Trophoblast cell (in vitro differentiated cells and primary cell): ENCODE results near the gene OSBPL8.
"Not testable (repeated sequence)": the region's sequence is repeated elsewhere in the genome, so short reads cannot be mapped to it uniquely, and the experiment has no call there.

Experiments
- DNase-seq, 2 donors: peaks; one replicate each; pipeline ENCODE4 v3.0.0-alpha.2; 2016
- H2AFZ ChIP-seq: 2 replicates; pipeline ENCODE4 v1.6.1; 2013; ENCODE audit warnings: low read length, moderate library complexity, mild to moderate bottlenecking; ENCODE audit not compliant: insufficient read depth, poor library complexity
- H2AK5ac ChIP-seq: 2 replicates; pipeline ENCODE4 v1.6.1; 2013; ENCODE audit warnings: mild to moderate bottlenecking, low read length
- H2BK120ac ChIP-seq: 2 replicates; pipeline ENCODE4 v1.6.1; 2013; ENCODE audit warnings: low read length, mild to moderate bottlenecking, moderate library complexity; ENCODE audit not compliant: insufficient read depth, poor library complexity
- H2BK12ac ChIP-seq: 2 replicates; pipeline ENCODE4 v1.6.1; 2013; ENCODE audit warnings: mild to moderate bottlenecking, low read length, moderate library complexity
- H2BK5ac ChIP-seq: 2 replicates; pipeline ENCODE4 v1.6.1; 2013; ENCODE audit warnings: low read length, low read depth, moderate library complexity, mild to moderate bottlenecking; ENCODE audit not compliant: poor library complexity
- H3K14ac ChIP-seq: 2 replicates; pipeline ENCODE4 v1.6.1; 2013; ENCODE audit warnings: mild to moderate bottlenecking, low read length
- H3K18ac ChIP-seq: 2 replicates; pipeline ENCODE4 v1.6.1; 2013; ENCODE audit warnings: mild to moderate bottlenecking, low read length
- H3K23ac ChIP-seq: 2 replicates; pipeline ENCODE4 v1.6.1; 2013; ENCODE audit warnings: low read length
- H3K27ac ChIP-seq: 2 replicates; pipeline ENCODE4 v1.5.1; 2013; ENCODE audit warnings: low read depth, mild to moderate bottlenecking, inconsistent platforms, low read length, moderate library complexity
- H3K27me3 ChIP-seq: 2 replicates; pipeline ENCODE4 v1.6.1; 2013; ENCODE audit warnings: inconsistent platforms, mild to moderate bottlenecking, low read length, moderate library complexity; ENCODE audit not compliant: insufficient read depth
- H3K36me3 ChIP-seq, 2 experiments: 1 replicate in 1 of 2; 2 replicates in 1 of 2; pipeline ENCODE4 v1.6.1; 2013; ENCODE audit warnings: low read length in 2 of 2, mild to moderate bottlenecking in 2 of 2, moderate library complexity in 1 of 2; ENCODE audit not compliant: insufficient read depth in 2 of 2, control insufficient read depth in 1 of 2
- H3K4ac ChIP-seq: 2 replicates; pipeline ENCODE4 v1.6.1; 2013; ENCODE audit warnings: low read depth, mild to moderate bottlenecking, low read length, moderate library complexity
- H3K4me1 ChIP-seq, 2 experiments: 1 replicate in 1 of 2; 2 replicates in 1 of 2; pipeline ENCODE4 v1.6.1; 2013; ENCODE audit warnings: low read length in 2 of 2, mild to moderate bottlenecking in 2 of 2, moderate library complexity in 1 of 2; ENCODE audit not compliant: insufficient read depth in 2 of 2, control insufficient read depth in 1 of 2
- H3K4me2 ChIP-seq: 2 replicates; pipeline ENCODE4 v1.6.1; 2013; ENCODE audit warnings: inconsistent platforms, mild to moderate bottlenecking, low read length, moderate library complexity
- H3K4me3 ChIP-seq: 2 replicates; pipeline ENCODE4 v1.5.1; 2013; ENCODE audit warnings: mild to moderate bottlenecking, low read depth, low read length, inconsistent platforms
- H3K79me1 ChIP-seq: one replicate; pipeline ENCODE4 v1.6.1; 2013; ENCODE audit warnings: low read length
- H3K79me2 ChIP-seq: 2 replicates; pipeline ENCODE4 v1.6.1; 2013; ENCODE audit warnings: low read length, mild to moderate bottlenecking; ENCODE audit not compliant: control insufficient read depth, insufficient read depth, poor library complexity
- H3K9ac ChIP-seq: 2 replicates; pipeline ENCODE4 v1.6.1; 2013; ENCODE audit warnings: mild to moderate bottlenecking, low read length
- H3K9me3 ChIP-seq: 2 replicates; pipeline ENCODE4 v1.6.1; 2013; ENCODE audit warnings: low read depth, mild to moderate bottlenecking, control low read depth, inconsistent platforms, low read length; ENCODE audit not compliant: insufficient read depth
- H4K12ac ChIP-seq: 2 replicates; pipeline ENCODE4 v1.6.1; 2013; ENCODE audit warnings: low read depth, mild to moderate bottlenecking, low read length, moderate library complexity
- H4K8ac ChIP-seq: 2 replicates; pipeline ENCODE4 v1.6.1; 2013; ENCODE audit warnings: low read depth, mild to moderate bottlenecking, low read length, moderate library complexity
- H4K91ac ChIP-seq: one replicate; pipeline ENCODE4 v1.6.1; 2013; ENCODE audit warnings: low read depth, mild to moderate bottlenecking, low read length, moderate library complexity
- WGBS: extraction: QIAGEN DNeasy Blood & Tissue Kit; methylation state at CpG from one replicate; pipeline ENCODE4 v1.1.7; 2013; ENCODE audit warnings: missing lambda C conversion rate; ENCODE audit not compliant: insufficient read length, insufficient coverage; ENCODE audit errors: extremely low coverage; 5-methylcytosine and 5-hydroxymethylcytosine counted together

The OSBPL8 gene

GRCh38 chr12:76379261-76379660, 180.3 kb downstream of the OSBPL8 start:
- no peak overlapping the region for H2BK5ac ChIP-seq
- no peak overlapping the region for H2AK5ac ChIP-seq
- no peak overlapping the region for H2BK120ac ChIP-seq
- H4K8ac ChIP-seq, result no peak overlapping the region
- H3K79me1 ChIP-seq, result no peaks in the 10 kb centered on the region
- WGBS, result no CpG with 5 or more reads among the region's 1 CpG
- no peak overlapping the region for H4K12ac ChIP-seq
- no peak overlapping the region for H3K18ac ChIP-seq
- no peak overlapping the region for H3K23ac ChIP-seq
- no peak overlapping the region for H4K91ac ChIP-seq
- H3K79me2 ChIP-seq, result no peaks in the 10 kb centered on the region
- H3K27ac ChIP-seq, result no peak overlapping the region
- H3K4ac ChIP-seq, result no peak overlapping the region
- H2BK12ac ChIP-seq, result no peak overlapping the region
- peaks cover 2 to 6% of the 10 kb centered on the region in 2 experiments for H3K36me3 ChIP-seq
- no peak overlapping the region for H3K14ac ChIP-seq
- H3K27me3 ChIP-seq, result no peaks in the 10 kb centered on the region
- no peak overlapping the region for H3K4me3 ChIP-seq
- no peak overlapping the region for H3K4me2 ChIP-seq
- no peak for DNase-seq
- no peak overlapping the region for H3K9ac ChIP-seq
- no peak overlapping the region for H2AFZ ChIP-seq
- H3K9me3 ChIP-seq, result no peaks in the 10 kb centered on the region
- no peaks in the 10 kb centered on the region for H3K4me1 ChIP-seq

GRCh38 chr12:76376876-76377275, 182.7 kb downstream of the OSBPL8 start:
- not testable (repeated sequence) for H4K12ac ChIP-seq, H3K4me2 ChIP-seq, H3K4me3 ChIP-seq, H3K27ac ChIP-seq, H4K91ac ChIP-seq, H2BK12ac ChIP-seq, H2AFZ ChIP-seq, H3K18ac ChIP-seq, H3K27me3 ChIP-seq, H2BK5ac ChIP-seq, H3K9me3 ChIP-seq, H3K79me1 ChIP-seq, H3K4ac ChIP-seq, H2AK5ac ChIP-seq, H3K36me3 ChIP-seq, H2BK120ac ChIP-seq, DNase-seq, H3K23ac ChIP-seq, H3K79me2 ChIP-seq, H3K4me1 ChIP-seq, H4K8ac ChIP-seq, H3K9ac ChIP-seq, H3K14ac ChIP-seq
- no CpG with 5 or more reads among the region's 1 CpG for WGBS

GRCh38 chr12:76375939-76376338, 183.6 kb downstream of the OSBPL8 start:
- H3K4me2 ChIP-seq, result no peak overlapping the region
- no peak overlapping the region for H4K91ac ChIP-seq
- H3K79me2 ChIP-seq, result no peaks in the 10 kb centered on the region
- H2AK5ac ChIP-seq, result no peak overlapping the region
- no peak overlapping the region for H3K23ac ChIP-seq
- H3K27ac ChIP-seq, result no peak overlapping the region
- no peak overlapping the region for H2BK5ac ChIP-seq
- H3K4me3 ChIP-seq, result no peak overlapping the region
- no peak overlapping the region for H2AFZ ChIP-seq
- no peak overlapping the region for H3K4ac ChIP-seq
- no peaks in the 10 kb centered on the region for H3K27me3 ChIP-seq
- no peaks in the 10 kb centered on the region for H3K79me1 ChIP-seq
- H4K12ac ChIP-seq, result no peak overlapping the region
- no peak overlapping the region for H3K9ac ChIP-seq
- no peak overlapping the region for H3K18ac ChIP-seq
- H2BK12ac ChIP-seq, result no peak overlapping the region
- H2BK120ac ChIP-seq, result no peak overlapping the region
- H3K36me3 ChIP-seq, result peaks cover 2 to 7% of the 10 kb centered on the region in 2 experiments
- no peak for DNase-seq
- H3K9me3 ChIP-seq, result no peaks in the 10 kb centered on the region
- no peak overlapping the region for H3K14ac ChIP-seq
- no peak overlapping the region for H4K8ac ChIP-seq
- H3K4me1 ChIP-seq, result no peaks in the 10 kb centered on the region

- no peak overlapping the region for H2AK5ac ChIP-seq
- H3K4me2 ChIP-seq, result no peak overlapping the region
- H3K36me3 ChIP-seq, result peaks cover 2 to 7% of the 10 kb centered on the region in 2 experiments
- no peaks in the 10 kb centered on the region for H3K79me1 ChIP-seq
- no peaks in the 10 kb centered on the region for H3K9me3 ChIP-seq
- no peak for DNase-seq
- no peak overlapping the region for H3K27ac ChIP-seq
- no peaks in the 10 kb centered on the region for H3K4me1 ChIP-seq
- H3K14ac ChIP-seq, result no peak overlapping the region
- no CpG with 5 or more reads among the region's 1 CpG for WGBS
- no peak overlapping the region for H3K4ac ChIP-seq
- no peaks in the 10 kb centered on the region for H3K79me2 ChIP-seq
- H2BK5ac ChIP-seq, result no peak overlapping the region
- no peak overlapping the region for H3K4me3 ChIP-seq
- H3K9ac ChIP-seq, result no peak overlapping the region
- H4K12ac ChIP-seq, result no peak overlapping the region
- no peak overlapping the region for H3K23ac ChIP-seq
- no peak overlapping the region for H4K91ac ChIP-seq
- H2BK120ac ChIP-seq, result no peak overlapping the region
- H2AFZ ChIP-seq, result no peak overlapping the region
- no peaks in the 10 kb centered on the region for H3K27me3 ChIP-seq
- no peak overlapping the region for H2BK12ac ChIP-seq
- H4K8ac ChIP-seq, result no peak overlapping the region
- no peak overlapping the region for H3K18ac ChIP-seq
Measured at GRCh38 chr12:76375470-76375869, 184.1 kb downstream of the OSBPL8 start.
